GM12875 (cell line): ENCODE results near the gene AGPAT3.

Source experiments
- H3K4me3 ChIP-seq: one replicate; pipeline ENCODE4 v1.5.1; 2011; ENCODE audit warnings: low read depth, low read length, control low read depth
- TF ChIP-seq, protein P1 (sequence below): IDR thresholded peaks from 2 replicates; pipeline ENCODE4 v1.5.1; 2011; ENCODE audit warnings: low read depth, mild to moderate bottlenecking, control low read depth, inconsistent platforms, low read length, moderate library complexity, borderline replicate concordance; ENCODE audit not compliant: insufficient read depth

Gene AGPAT3

DNA sequence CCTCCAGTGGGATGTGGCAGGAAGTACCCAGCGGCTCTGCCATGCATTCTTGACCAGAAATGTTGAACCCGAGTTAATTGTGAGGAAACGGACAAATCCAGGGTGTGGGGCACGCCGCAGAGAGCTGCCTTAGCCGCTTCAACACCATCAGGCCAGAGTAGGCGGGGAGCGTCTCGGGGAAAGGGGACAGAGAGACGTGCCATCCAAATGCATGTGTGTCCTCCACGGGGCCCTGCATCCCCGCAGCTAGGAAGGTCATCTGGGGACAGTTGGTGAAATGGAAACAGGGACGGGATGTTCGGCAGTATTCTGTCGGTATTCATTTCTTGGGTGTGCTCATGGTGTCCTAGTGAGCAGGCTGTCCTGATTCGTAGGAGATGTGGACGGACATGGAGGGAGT lies 88.0 kb downstream of the AGPAT3 start:
- H3K4me3 ChIP-seq, result no peak overlapping the region
- TF ChIP-seq, protein P1, sequence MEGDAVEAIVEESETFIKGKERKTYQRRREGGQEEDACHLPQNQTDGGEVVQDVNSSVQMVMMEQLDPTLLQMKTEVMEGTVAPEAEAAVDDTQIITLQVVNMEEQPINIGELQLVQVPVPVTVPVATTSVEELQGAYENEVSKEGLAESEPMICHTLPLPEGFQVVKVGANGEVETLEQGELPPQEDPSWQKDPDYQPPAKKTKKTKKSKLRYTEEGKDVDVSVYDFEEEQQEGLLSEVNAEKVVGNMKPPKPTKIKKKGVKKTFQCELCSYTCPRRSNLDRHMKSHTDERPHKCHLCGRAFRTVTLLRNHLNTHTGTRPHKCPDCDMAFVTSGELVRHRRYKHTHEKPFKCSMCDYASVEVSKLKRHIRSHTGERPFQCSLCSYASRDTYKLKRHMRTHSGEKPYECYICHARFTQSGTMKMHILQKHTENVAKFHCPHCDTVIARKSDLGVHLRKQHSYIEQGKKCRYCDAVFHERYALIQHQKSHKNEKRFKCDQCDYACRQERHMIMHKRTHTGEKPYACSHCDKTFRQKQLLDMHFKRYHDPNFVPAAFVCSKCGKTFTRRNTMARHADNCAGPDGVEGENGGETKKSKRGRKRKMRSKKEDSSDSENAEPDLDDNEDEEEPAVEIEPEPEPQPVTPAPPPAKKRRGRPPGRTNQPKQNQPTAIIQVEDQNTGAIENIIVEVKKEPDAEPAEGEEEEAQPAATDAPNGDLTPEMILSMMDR, result no peak

DNA sequence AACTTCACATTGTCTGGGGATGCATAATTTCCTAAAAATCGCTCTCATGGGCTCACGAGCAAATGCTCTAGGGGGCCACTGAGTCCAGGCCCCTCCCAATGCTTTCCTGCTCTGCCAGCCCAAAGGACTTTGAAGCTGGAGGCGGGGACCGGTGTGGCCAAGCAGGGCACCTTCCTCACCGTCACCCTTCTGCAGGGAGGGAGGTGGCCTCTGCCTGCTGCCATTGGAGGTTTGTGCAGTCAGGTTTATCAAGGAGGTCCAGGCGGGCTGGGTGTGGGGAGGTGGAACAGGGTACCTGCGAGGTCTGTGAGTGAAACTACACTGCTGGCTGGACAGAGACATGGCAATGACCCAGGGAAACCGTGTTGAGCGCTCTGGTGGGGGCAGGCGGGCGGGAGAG lies 89.0 kb downstream of the AGPAT3 start:
- TF ChIP-seq, protein P1, result no peak
- H3K4me3 ChIP-seq, result no peak overlapping the region

DNA sequence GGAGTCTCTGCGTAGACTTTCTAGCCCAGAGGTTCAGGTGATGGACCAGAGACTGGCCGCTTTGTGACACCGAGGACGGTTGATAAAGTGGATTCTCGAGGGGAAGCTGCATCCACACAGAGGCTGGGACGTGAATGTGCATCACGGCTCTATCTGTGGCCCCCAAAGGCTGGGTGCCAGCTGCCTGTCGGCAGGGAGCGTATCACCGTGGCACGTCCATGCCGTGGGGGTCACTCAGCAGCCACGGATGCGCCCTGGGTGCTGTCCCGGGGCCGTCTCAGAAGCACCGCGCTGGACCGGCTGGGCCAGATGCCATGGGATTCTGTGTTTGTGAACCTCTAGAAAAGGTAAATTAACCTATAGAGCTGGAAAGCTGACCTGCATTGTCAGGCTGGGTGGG lies 89.9 kb downstream of the AGPAT3 start:
- TF ChIP-seq, protein P1, result no peak

DNA sequence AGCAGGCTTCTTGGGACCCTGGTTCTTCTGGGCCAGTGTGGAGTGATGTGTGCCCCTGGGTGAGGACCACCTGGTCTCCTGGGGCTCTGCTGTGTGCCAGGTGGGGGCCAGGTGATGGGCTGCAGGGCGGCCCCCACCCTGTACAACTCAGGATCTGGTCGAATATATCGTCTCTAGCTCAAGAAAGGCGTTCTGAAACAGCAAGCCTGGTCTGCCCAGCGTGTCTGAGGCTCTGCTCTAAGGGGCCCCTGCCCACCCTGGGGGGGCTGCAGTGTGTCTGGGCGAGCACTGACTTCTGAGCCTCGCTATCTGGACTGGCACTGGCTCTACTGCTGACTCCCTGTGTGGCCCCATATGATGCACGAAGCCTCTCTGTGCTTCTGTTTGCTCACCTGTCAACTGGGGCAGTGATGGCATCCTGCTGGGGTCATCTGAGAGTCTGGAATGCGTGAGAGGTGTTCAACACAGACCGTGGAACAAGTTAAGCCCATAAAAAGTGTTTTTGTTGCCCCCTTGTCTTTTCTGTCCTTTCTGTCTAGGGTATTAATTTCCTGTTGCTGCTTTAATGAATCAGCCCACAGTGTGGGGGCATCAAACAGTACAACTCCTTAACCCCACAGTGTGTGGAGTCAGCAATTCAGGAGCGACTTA lies 91.1 kb downstream of the AGPAT3 start:
- TF ChIP-seq, protein P1, result no peak

More for the DNA sequence above, 89.9 kb downstream of the AGPAT3 start:
- H3K4me3 ChIP-seq, result no peak overlapping the region

DNA sequence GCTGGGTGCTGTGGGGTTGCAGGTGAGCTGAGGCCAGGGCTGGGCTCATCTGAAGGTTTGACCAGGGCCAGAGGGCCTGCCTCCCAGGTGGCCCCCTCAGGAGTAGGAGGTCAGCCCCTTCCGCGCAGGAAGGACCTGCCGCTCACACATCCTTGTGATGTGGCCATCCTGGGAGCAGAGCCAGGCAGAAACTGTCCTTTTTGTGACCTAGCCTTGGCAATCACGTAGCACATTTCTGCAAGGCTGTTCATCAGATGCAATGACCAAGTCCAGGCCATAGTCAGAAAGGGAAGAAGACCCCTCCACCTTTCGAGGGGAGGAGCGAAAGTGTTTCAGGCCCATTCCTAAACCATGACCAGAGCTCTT lies 91.6 kb downstream of the AGPAT3 start:
- H3K4me3 ChIP-seq, result no peak overlapping the region
- TF ChIP-seq, protein P1, result no peak

More for the DNA sequence above, 91.1 kb downstream of the AGPAT3 start:
- H3K4me3 ChIP-seq, result no peak overlapping the region

DNA sequence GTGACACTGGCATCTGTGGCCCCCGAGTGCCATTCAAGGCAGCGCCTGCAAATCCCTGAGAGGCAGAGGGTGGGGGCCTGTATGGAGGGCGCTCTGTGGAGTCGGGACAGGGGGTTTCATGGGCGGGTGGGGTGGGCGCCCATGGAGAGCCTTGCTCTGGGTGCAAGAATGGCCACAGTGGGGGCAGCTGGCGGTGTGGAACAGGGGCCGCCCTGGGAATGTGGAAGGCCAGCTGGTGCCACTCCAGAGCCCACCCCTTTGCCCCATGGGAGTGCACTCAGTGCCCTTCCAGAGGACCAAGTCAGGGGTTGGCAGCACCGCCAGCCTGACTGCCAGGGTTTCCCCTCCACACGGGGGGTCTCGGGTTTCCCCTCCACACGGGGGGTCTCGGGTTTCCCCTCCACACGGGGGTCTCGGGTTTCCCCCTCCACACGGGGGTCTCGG lies 92.1 kb downstream of the AGPAT3 start:
- no peak overlapping the region for H3K4me3 ChIP-seq
- TF ChIP-seq, protein P1, result no peak

DNA sequence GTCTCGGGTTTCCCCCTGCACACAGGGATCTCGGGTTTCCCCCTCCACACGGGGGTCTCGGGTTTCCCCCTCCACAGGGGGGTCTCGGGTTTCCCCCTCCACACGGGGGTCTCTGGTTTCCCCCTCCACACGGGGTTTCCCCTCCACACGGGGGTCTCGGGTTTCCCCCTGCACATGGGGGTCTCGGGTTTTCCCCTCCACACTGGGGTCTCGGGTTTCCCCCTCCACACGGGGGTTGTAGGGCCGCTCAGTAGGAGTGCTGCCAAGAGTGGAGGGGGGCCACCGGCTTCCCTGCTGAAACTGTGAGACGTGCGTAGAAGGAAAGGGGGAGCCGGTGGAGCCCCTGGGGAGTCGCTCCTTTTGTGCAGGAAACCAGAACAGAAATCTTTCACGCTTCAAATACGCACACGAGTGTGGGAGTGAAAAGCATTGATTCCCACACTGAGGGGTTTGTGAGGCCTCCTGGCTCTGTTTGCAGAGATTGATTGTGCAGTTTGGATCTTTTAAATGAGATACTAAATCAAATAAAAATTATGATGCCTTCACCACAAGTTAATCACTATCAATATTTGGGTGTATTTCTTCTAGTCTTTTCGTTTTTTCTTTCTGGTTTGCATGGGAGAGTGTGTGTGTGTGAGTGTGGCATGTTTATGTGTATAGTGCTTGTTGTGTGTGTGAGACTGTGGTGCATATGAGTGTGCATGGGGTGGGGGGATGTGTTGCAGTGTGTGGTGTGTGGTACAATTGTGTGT lies 92.8 kb downstream of the AGPAT3 start:
- TF ChIP-seq, protein P1, result no peak
- no peak overlapping the region for H3K4me3 ChIP-seq
